Peyer's patch (tissue), 4 donors: ENCODE measurements around the gene PPP1R16B. TPM values are rescaled to one million over a fixed set of nuclear protein-coding genes. Genes with fewer than 3 reads are reported as not detected.

Source experiments
- DNase-seq, 3 donors: peaks; one replicate each; pipeline ENCODE4 v3.0.0-alpha.2; 2017 to 2019
- H3K27ac ChIP-seq, 4 donors: fragments of 200-600 bp; sonication (generic); one replicate each; pipeline ENCODE4 v1.5.1; 2016 to 2019
- H3K27me3 ChIP-seq, 2 donors: fragments of 200-600 bp; sonication (generic); one replicate each; pipeline ENCODE4 v1.5.1; 2019
- H3K36me3 ChIP-seq, 3 donors: fragments of 200-600 bp; sonication (generic); one replicate each; pipeline ENCODE4 v1.5.1; 2016 to 2019
- H3K4me1 ChIP-seq, 4 donors: fragments of 200-600 bp; sonication (generic); one replicate each; pipeline ENCODE4 v1.5.1; 2016 to 2019
- H3K4me3 ChIP-seq, 4 donors: fragments of 200-600 bp; sonication (generic); 1 replicate in 3 of 4; 2 replicates in 1 of 4; pipeline ENCODE4 v1.5.1; 2016 to 2019; ENCODE audit warnings: mild to moderate bottlenecking in 1 of 4
- H3K9me3 ChIP-seq, 4 donors: fragments of 200-600 bp; sonication (generic); one replicate each; pipeline ENCODE4 v1.5.1; 2016 to 2019; ENCODE audit warnings: mild to moderate bottlenecking in 1 of 4
- CTCF ChIP-seq, 6 experiments: fragments of 450-650 bp in 4 of 6; fragments of 200-600 bp in 2 of 6; sonication (generic) in 1 of 6; IDR thresholded peaks; one replicate each; pipeline ENCODE4 v1.5.1; 2017 to 2019; ENCODE audit warnings: antibody characterized with exemption in 6 of 6, mild to moderate bottlenecking in 3 of 6, moderate library complexity in 1 of 6
- POLR2A ChIP-seq, 2 donors: fragments of 450-650 bp; IDR thresholded peaks; one replicate each; pipeline ENCODE4 v1.5.1; 2017; ENCODE audit warnings: antibody characterized with exemption in 2 of 2, mild to moderate bottlenecking in 2 of 2, moderate library complexity in 2 of 2
- total RNA-seq, 4 donors: library from RNA; depleted of rRNA; stranded (reverse); fragments of >200 nt; gene quantifications; one replicate each; pipeline ENCODE4 v1.1.0, GENCODE V29; 2016

The PPP1R16B gene
- total RNA-seq, 4 donors from 2014 or later: 3.2 to 41.3 (median 7.2) TPM

- H3K4me3 ChIP-seq: no peak overlapping the region
- H3K36me3 ChIP-seq: peaks cover 0 to 80% (median 5%) of the 10 kb centered on the region in 3 donors
- no peaks in the 10 kb centered on the region for H3K9me3 ChIP-seq
- H3K4me1 ChIP-seq: no peaks in the 10 kb centered on the region
- no peak overlapping the region for H3K27ac ChIP-seq
- no peak for DNase-seq
- H3K27me3 ChIP-seq: no peaks in the 10 kb centered on the region
- TF ChIP-seq POLR2A (IDR thresholded peaks at IDR 0.05) (no peak), CTCF (IDR thresholded peaks at IDR 0.05) (no peak)
Measured at GRCh38 chr20:38771621-38772020, 33.9 kb upstream of the PPP1R16B start.

- H3K27me3 ChIP-seq: no peaks in the 10 kb centered on the region
- H3K36me3 ChIP-seq: peaks cover 0 to 57% (median 0%) of the 10 kb centered on the region in 3 donors
- H3K27ac ChIP-seq: no peak overlapping the region
- no peak for DNase-seq
- no peaks in the 10 kb centered on the region for H3K4me1 ChIP-seq
- TF ChIP-seq CTCF (IDR thresholded peaks at IDR 0.05) (no peak), POLR2A (IDR thresholded peaks at IDR 0.05) (no peak)
- H3K9me3 ChIP-seq: no peaks in the 10 kb centered on the region
- no peak overlapping the region for H3K4me3 ChIP-seq
Measured at GRCh38 chr20:38774167-38774566, 31.3 kb upstream of the PPP1R16B start.

GRCh38 chr20:38776363-38776762 lies 29.1 kb upstream of the PPP1R16B start:
- no peak for DNase-seq
- Histone ChIP-seq H3K4me3 (no peak overlapping the region), H3K27ac (no peak overlapping the region), H3K36me3 (peaks cover 0 to 37% (median 0%) of the 10 kb centered on the region in 3 donors), H3K9me3 (no peaks in the 10 kb centered on the region), H3K27me3 (no peaks in the 10 kb centered on the region), H3K4me1 (no peaks in the 10 kb centered on the region)
- TF ChIP-seq POLR2A (IDR thresholded peaks at IDR 0.05) (no peak), CTCF (IDR thresholded peaks at IDR 0.05) (no peak)

- Histone ChIP-seq H3K27me3 (no peaks in the 10 kb centered on the region), H3K36me3 (peaks cover 0 to 6% (median 0%) of the 10 kb centered on the region in 3 donors), H3K4me1 (no peaks in the 10 kb centered on the region), H3K9me3 (no peaks in the 10 kb centered on the region), H3K4me3 (no peak overlapping the region), H3K27ac (no peak overlapping the region)
- TF ChIP-seq CTCF (IDR thresholded peaks at IDR 0.05): no peak
- TF ChIP-seq POLR2A (IDR thresholded peaks at IDR 0.05): no peak
- no peak for DNase-seq
Measured at GRCh38 chr20:38779247-38780097, 26.0 kb upstream of the PPP1R16B start.

- H3K4me3 ChIP-seq: no peak overlapping the region
- H3K9me3 ChIP-seq: no peaks in the 10 kb centered on the region
- DNase-seq: no peak
- TF ChIP-seq POLR2A (IDR thresholded peaks at IDR 0.05) (no peak), CTCF (IDR thresholded peaks at IDR 0.05) (no peak)
- no peaks in the 10 kb centered on the region for H3K36me3 ChIP-seq
- no peaks in the 10 kb centered on the region for H3K27me3 ChIP-seq
- H3K4me1 ChIP-seq: no peaks in the 10 kb centered on the region
- no peak overlapping the region for H3K27ac ChIP-seq
Measured at GRCh38 chr20:38782275-38782674, 23.2 kb upstream of the PPP1R16B start.
